Muscle of leg (tissue), 16 donors: Measurements from ENCODE around the gene MORN5. TPM values are rescaled to one million over a fixed set of nuclear protein-coding genes. Genes with fewer than 3 reads are reported as not detected.

Experiments used
- DNase-seq: peaks from one replicate; pipeline ENCODE4 v3.0.0; 2013
- H3K27ac ChIP-seq: one replicate; pipeline ENCODE4 v1.5.1; 2013; ENCODE audit warnings: mild to moderate bottlenecking, low read length, control low read depth
- H3K27me3 ChIP-seq: one replicate; pipeline ENCODE4 v1.6.1; 2013; ENCODE audit warnings: low read length; ENCODE audit not compliant: control insufficient read depth, insufficient read depth
- H3K36me3 ChIP-seq: one replicate; pipeline ENCODE4 v1.6.1; 2013; ENCODE audit warnings: low read length; ENCODE audit not compliant: control insufficient read depth, insufficient read depth
- H3K4me1 ChIP-seq: one replicate; pipeline ENCODE4 v1.6.1; 2013; ENCODE audit warnings: low read length; ENCODE audit not compliant: control insufficient read depth, insufficient read depth
- H3K4me3 ChIP-seq: one replicate; pipeline ENCODE4 v1.5.1; 2013; ENCODE audit warnings: low read length, control low read depth
- H3K9me3 ChIP-seq: replicated peaks from 2 replicates; pipeline ENCODE4 v1.6.1; 2013; ENCODE audit warnings: low read depth, low read length; ENCODE audit not compliant: control insufficient read depth
- whole genome bisulfite sequencing: methylation state at CpG from one replicate; pipeline ENCODE4 v1.1.5; 2013; ENCODE audit warnings: missing lambda C conversion rate; ENCODE audit not compliant: insufficient coverage; 5-methylcytosine and 5-hydroxymethylcytosine counted together
- long read RNA-seq, 11 donors: transcript quantifications; one replicate each; lab custom pipeline, GENCODE V29; 2026
- polyA plus RNA-seq, 8 donors: library from polyadenylated mRNA; unstranded; fragments of 120-200 nt; gene quantifications; one replicate each; pipeline versions ENCODE4 v1.2.1 to v1.2.3, GENCODE V29; 2013; ENCODE audit warnings: inconsistent platforms in 1 of 8, low replicate concordance in 1 of 8; ENCODE audit not compliant: insufficient read length in 8 of 8, insufficient read depth in 1 of 8
- total RNA-seq: library from RNA; stranded (reverse); fragments of 120-200 nt; gene quantifications from one replicate; pipeline ENCODE4 v1.2.4, GENCODE V29; 2013

MORN5 gene
- 0.53 TPM for total RNA-seq
- under 1 TPM in 6 of 8 donors, not detected in 2; 0.41 to 0.80 (median 0.55) TPM for polyA plus RNA-seq
- long read RNA-seq, donor 1: 0 reads
- long read RNA-seq, donor 2: 0 reads
- long read RNA-seq, donor 3: 0 reads
- long read RNA-seq, donor 4: 0 reads
- long read RNA-seq, donor 5: 0 reads
- long read RNA-seq, donor 6, partial matches to known transcripts: 0 of 1 reads
- long read RNA-seq, donor 6, other reads (novel, unspliced or antisense): 0 of 1 reads
- long read RNA-seq, donor 7, partial matches to known transcripts: 0 of 1 reads
- long read RNA-seq, donor 7, other reads (novel, unspliced or antisense): 0 of 1 reads
- long read RNA-seq, donor 8, partial matches to known transcripts: 0 of 1 reads
- long read RNA-seq, donor 8, other reads (novel, unspliced or antisense): 0 of 1 reads
- long read RNA-seq, donor 9: 0 reads
- long read RNA-seq, donor 10: 0 reads
- long read RNA-seq, donor 11: 0 reads

DNA sequence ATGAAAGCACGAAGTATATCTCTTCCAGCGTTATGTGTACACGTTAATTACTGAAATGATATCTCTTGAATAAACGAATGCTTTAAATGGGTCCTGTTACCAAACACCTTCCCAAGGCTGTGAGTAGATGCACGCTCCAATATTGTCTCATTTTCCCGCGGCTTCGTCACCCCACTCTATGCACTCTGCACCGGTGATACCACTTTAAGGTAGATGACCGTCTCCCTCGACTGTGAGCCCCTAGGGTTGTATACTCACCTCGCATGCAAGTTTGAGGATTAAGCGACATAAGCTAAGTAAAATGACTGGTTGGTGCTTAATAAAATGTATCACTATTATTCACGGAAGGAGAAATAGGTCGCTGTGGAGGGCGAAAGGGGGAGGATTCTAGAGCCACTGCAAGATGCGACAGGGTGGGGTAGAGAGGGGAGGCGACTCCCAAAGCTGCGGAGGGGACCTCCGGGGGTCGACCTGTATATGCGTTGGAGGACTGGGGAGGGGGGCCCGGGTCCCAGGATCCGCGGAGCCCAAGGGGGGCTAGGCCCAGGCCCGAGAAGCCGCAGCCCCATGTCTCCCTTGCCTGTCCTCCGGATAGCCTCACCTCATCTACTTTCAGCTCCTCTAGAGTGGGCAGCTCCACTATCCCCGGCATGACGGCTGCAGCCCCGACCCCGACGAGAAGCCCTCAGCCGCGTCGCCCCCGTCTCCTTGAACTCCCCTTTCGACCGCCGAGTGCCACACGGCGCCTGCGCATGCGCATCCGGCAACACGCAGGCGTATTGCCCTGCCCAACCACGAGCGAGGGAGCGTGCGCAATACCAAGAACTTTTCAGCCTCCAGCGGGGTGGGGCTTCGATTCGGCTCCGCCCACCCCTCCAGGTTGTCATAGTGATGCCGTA lies at the start of gene MORN5, which contains the start of gene NDUFA8:
Gene MORN5, plus strand, starts transcription at position 883 of the 899 bp plus-strand sequence. CDS start 65 bp downstream, outside the sequence.
Gene NDUFA8, minus strand, starts transcription at position 754 of the 899 bp plus-strand sequence. Its CDS starts 102 bp downstream, at position 652.
- DNase-seq: peak; percentile 98
- Histone ChIP-seq H3K27me3 (peaks cover 1% of the 10 kb centered on the region), H3K4me3 (peak within 1 kb of the TSS; percentile 95), H3K27ac (peak within 1 kb of the TSS; percentile 77), H3K4me1 (peaks cover 7% of the 10 kb centered on the region), H3K36me3 (peaks cover 2% of the 10 kb centered on the region), H3K9me3 (peaks cover 5% of the 10 kb centered on the region)
- 1% methylated on average over 43 of the region's 56 CpGs for WGBS

- no peak for DNase-seq
- H3K27ac ChIP-seq: no peak overlapping the region
- no peaks in the 10 kb centered on the region for H3K9me3 ChIP-seq
- no peaks in the 10 kb centered on the region for H3K36me3 ChIP-seq
- H3K27me3 ChIP-seq: no peaks in the 10 kb centered on the region
- H3K4me3 ChIP-seq: no peak overlapping the region
- 80% methylated on average over 5 of the region's 7 CpGs for WGBS
- peaks cover 28% of the 10 kb centered on the region for H3K4me1 ChIP-seq
Observed at GRCh38 chr9:122110100-122110833, 49.4 kb upstream of the MORN5 start.

GRCh38 chr9:122111413-122112085 lies 48.2 kb upstream of the MORN5 start:
- Histone ChIP-seq H3K27me3 (no peaks in the 10 kb centered on the region), H3K9me3 (no peaks in the 10 kb centered on the region), H3K4me1 (peaks cover 33% of the 10 kb centered on the region), H3K36me3 (no peaks in the 10 kb centered on the region), H3K4me3 (no peak overlapping the region), H3K27ac (no peak overlapping the region)
- WGBS: 70% methylated on average over 7 of the region's 9 CpGs
- no peak for DNase-seq

- Histone ChIP-seq H3K4me1 (peaks cover 30% of the 10 kb centered on the region), H3K9me3 (no peaks in the 10 kb centered on the region), H3K27me3 (no peaks in the 10 kb centered on the region), H3K4me3 (no peak overlapping the region), H3K27ac (no peak overlapping the region), H3K36me3 (no peaks in the 10 kb centered on the region)
- 75% methylated on average over 5 of the region's 6 CpGs for WGBS
- DNase-seq: no peak
Observed at GRCh38 chr9:122112238-122112637, 47.5 kb upstream of the MORN5 start.

DNA sequence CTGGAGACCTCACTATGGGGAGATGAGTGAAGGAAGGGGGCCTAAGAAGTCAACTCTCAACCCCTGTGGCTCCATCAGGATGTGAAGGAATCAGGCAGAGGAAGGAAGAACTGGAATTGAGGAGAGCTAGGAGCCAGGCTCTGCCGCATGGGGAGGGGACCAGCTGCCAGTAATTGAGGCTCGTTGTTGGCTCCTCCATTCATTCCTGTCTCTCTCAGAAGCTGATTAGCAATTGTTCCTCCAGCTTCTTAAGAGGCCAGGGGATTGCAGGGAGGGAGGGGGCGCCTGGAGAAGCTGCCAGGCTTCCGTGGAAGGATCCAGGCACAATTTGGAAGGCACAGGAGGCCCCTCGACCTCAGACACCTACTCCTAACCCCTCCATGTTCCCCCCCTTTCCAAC lies 46.1 kb upstream of the MORN5 start:
- Histone ChIP-seq H3K4me1 (peaks cover 22% of the 10 kb centered on the region), H3K9me3 (no peaks in the 10 kb centered on the region), H3K36me3 (no peaks in the 10 kb centered on the region), H3K27ac (no peak overlapping the region), H3K4me3 (no peak overlapping the region), H3K27me3 (no peaks in the 10 kb centered on the region)
- WGBS: no CpG with 5 or more reads among the region's 5 CpGs
- DNase-seq: no peak

DNA sequence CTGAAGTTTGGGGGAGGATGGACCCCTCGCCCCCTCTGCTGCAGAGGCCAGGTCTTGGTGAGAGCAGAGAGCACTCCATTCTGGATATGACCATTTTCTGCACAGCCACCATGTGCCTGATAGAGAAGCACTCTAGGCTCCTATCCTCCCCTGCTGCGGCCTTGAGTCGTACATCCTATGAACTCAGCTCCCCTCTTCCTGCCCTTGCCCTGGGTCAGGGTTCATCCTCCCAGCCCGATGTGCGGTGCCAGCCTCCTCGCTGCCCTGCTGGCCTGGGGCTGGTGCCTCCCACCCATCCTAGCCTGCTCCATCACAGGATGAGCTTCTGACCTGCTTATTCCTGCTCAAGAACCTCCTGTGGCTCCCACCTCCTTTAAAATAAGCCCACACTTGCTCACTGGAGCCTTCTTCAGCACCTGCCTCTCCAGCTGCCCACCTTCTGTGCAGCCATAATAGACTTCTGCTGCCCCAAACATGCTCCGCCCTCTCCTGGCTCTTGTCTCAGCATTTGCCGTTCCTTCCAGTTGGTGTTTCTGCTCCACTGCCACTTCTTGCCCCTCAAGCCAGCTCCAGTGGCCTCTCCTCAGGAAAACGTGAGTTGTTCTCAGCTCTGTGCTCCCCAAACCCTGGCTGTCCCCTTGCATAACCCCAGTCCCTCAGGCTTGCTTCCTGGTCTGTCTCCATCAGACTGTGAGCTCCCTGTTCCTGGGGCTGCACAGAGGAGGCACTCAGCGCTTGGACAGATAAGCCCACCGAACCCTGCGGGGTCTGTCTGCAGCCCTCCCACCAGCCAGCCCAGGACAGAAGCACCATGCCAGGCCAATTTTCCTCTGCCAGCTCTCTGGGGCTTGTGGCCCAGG lies 44.3 kb upstream of the MORN5 start:
- WGBS: 55% methylated on average over 11 of the region's 12 CpGs
- H3K27ac ChIP-seq: no peak overlapping the region
- DNase-seq: no peak
- no peak overlapping the region for H3K4me3 ChIP-seq
- H3K9me3 ChIP-seq: no peaks in the 10 kb centered on the region
- H3K4me1 ChIP-seq: peaks cover 30% of the 10 kb centered on the region
- H3K36me3 ChIP-seq: no peaks in the 10 kb centered on the region
- no peaks in the 10 kb centered on the region for H3K27me3 ChIP-seq

- H3K36me3 ChIP-seq: no peaks in the 10 kb centered on the region
- no peaks in the 10 kb centered on the region for H3K27me3 ChIP-seq
- H3K4me1 ChIP-seq: peaks cover 36% of the 10 kb centered on the region
- DNase-seq: no peak
- WGBS: 63% methylated on average over 3 of the region's 4 CpGs
- H3K4me3 ChIP-seq: no peak overlapping the region
- H3K27ac ChIP-seq: no peak overlapping the region
- no peaks in the 10 kb centered on the region for H3K9me3 ChIP-seq
Observed at GRCh38 chr9:122116040-122116439, 43.7 kb upstream of the MORN5 start.

DNA sequence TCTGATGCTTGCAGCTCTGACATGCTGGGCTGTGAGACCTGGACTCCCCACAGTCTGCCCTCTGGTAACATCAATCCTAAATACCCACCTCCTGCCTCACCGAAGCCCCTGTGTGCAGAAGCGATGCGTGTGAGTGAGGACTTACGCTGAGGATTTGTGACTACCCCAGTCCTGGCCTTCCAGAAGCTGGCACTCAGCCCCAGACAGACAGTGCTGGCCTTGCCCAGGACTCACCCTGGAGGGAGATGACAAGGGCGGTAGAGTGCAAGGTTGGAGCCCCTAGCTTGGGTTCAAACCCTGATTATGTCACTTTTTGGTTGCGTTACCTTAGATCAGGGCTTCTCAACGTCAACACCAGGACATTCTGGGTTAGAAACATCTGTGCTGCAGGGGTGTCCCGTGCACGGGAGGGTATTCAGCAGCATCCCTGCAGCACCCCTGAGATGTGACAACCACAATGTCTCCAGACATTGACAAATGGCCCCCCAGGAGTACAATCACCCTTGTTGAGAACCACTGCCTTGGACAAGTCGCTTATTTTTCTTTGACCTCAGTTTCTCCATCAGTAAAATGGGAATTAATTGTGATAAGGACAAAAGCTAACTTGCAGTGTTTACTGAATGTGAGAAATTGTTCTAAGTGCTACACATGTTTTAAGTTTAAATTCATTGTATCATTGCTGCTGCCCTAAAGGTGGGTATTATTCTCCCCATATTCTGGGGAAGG lies 43.1 kb upstream of the MORN5 start:
- no peak overlapping the region for H3K4me3 ChIP-seq
- H3K27ac ChIP-seq: no peak overlapping the region

More for the DNA sequence above, 43.1 kb upstream of the MORN5 start:
- Histone ChIP-seq H3K4me1 (peaks cover 38% of the 10 kb centered on the region), H3K36me3 (no peaks in the 10 kb centered on the region), H3K9me3 (no peaks in the 10 kb centered on the region), H3K27me3 (no peaks in the 10 kb centered on the region)
- no peak for DNase-seq
- 67% methylated on average over 8 of the region's 10 CpGs for WGBS
